Measurements from ENCODE around the gene TMEM200C. TPM values are rescaled to one million over a fixed set of nuclear protein-coding genes. Genes with fewer than 3 reads are reported as not detected.
"Not testable (repeated sequence)": the region's sequence is repeated elsewhere in the genome, so short reads cannot be mapped to it uniquely, and the experiment has no call there.

The TMEM200C gene
- total RNA-seq, 2 donors from 2014 or later, result 0.50 to 3.4 TPM

- Histone ChIP-seq H3K9me3 (no peaks in the 10 kb centered on the region), H3K27ac (no peak overlapping the region), H3K4me3 (no peak overlapping the region), H3K36me3 (no peaks in the 10 kb centered on the region), H3K27me3 (replicated peaks; ENCODE audit: insufficient read depth) (no peaks in the 10 kb centered on the region), H3K4me1 (replicated peaks) (no peaks in the 10 kb centered on the region)
- WGBS, result 54% methylated on average over 3 of the region's 3 CpGs
- TF ChIP-seq POLR2A (IDR thresholded peaks at IDR 0.05) (no peak), POLR2AphosphoS5 (IDR thresholded peaks at IDR 0.05) (no peak), CTCF (IDR thresholded peaks at IDR 0.05) (no peak)
- no peak for DNase-seq (ENCODE audit: low spot score)
- intact Hi-C loops (cut with DNase I), result loop anchor here (10.0 kb wide), 1 partner anchor 1012 kb away; no protein-coding TSS in a partner anchor
Observed at GRCh38 chr18:5872886-5873285, 22.4 kb downstream of the TMEM200C start.

GRCh38 chr18:5871426-5871825 is 23.9 kb downstream of the TMEM200C start:
- Histone ChIP-seq H3K36me3 (no peaks in the 10 kb centered on the region), H3K27ac (no peak overlapping the region), H3K27me3 (replicated peaks; ENCODE audit: insufficient read depth) (no peaks in the 10 kb centered on the region), H3K4me3 (no peak overlapping the region), H3K9me3 (no peaks in the 10 kb centered on the region), H3K4me1 (replicated peaks) (no peaks in the 10 kb centered on the region)
- TF ChIP-seq POLR2A (IDR thresholded peaks at IDR 0.05) (no peak), CTCF (IDR thresholded peaks at IDR 0.05) (no peak), POLR2AphosphoS5 (IDR thresholded peaks at IDR 0.05) (no peak)
- DNase-seq (ENCODE audit: low spot score), result no peak
- intact Hi-C loops (cut with DNase I), result loop anchor here (10.0 kb wide), 1 partner anchor 1013 kb away; no protein-coding TSS in a partner anchor
- WGBS, result 34% methylated on average over 1 of the region's 1 CpG

- no peaks in the 10 kb centered on the region for H3K36me3 ChIP-seq
- WGBS, result 44% methylated on average over 13 of the region's 13 CpGs
- DNase-seq (ENCODE audit: low spot score), result peak; percentile 60
- peak; percentile 30 to 69 (median 58) for TF ChIP-seq CTCF (IDR thresholded peaks at IDR 0.05)
- TF ChIP-seq POLR2A (IDR thresholded peaks at IDR 0.05), result no peak
- no peak for TF ChIP-seq POLR2AphosphoS5 (IDR thresholded peaks at IDR 0.05)
- intact Hi-C loops (cut with DNase I), result no loop called here
- no peaks in the 10 kb centered on the region for H3K9me3 ChIP-seq
- no peaks in the 10 kb centered on the region for H3K27me3 ChIP-seq (replicated peaks; ENCODE audit: insufficient read depth)
- no peaks in the 10 kb centered on the region for H3K4me1 ChIP-seq (replicated peaks)
- H3K27ac ChIP-seq, result no peak overlapping the region
- H3K4me3 ChIP-seq, result no peak overlapping the region
Observed at GRCh38 chr18:5868218-5868854, 27.0 kb downstream of the TMEM200C start.

GRCh38 chr18:5865521-5865920 is 29.8 kb downstream of the TMEM200C start:
- Histone ChIP-seq H3K4me3 (no peak overlapping the region), H3K9me3 (no peaks in the 10 kb centered on the region)

GRCh38 chr18:5862127-5862526 is 33.2 kb downstream of the TMEM200C start:
- H3K9me3 ChIP-seq; H3K4me3 ChIP-seq; H3K27me3 ChIP-seq (replicated peaks; ENCODE audit: insufficient read depth); DNase-seq (ENCODE audit: low spot score); intact Hi-C loops (cut with DNase I); H3K27ac ChIP-seq; H3K4me1 ChIP-seq (replicated peaks); H3K36me3 ChIP-seq: not testable (repeated sequence)
- WGBS, result 75% methylated on average over 1 of the region's 1 CpG

More at GRCh38 chr18:5865521-5865920, 29.8 kb downstream of the TMEM200C start:
- H3K27me3 ChIP-seq (replicated peaks; ENCODE audit: insufficient read depth), result no peaks in the 10 kb centered on the region
- TF ChIP-seq POLR2AphosphoS5 (IDR thresholded peaks at IDR 0.05), result no peak
- TF ChIP-seq POLR2A (IDR thresholded peaks at IDR 0.05), result no peak
- no peak for TF ChIP-seq CTCF (IDR thresholded peaks at IDR 0.05)
- no peak for DNase-seq (ENCODE audit: low spot score)
- H3K36me3 ChIP-seq, result no peaks in the 10 kb centered on the region
- no peaks in the 10 kb centered on the region for H3K4me1 ChIP-seq (replicated peaks)
- intact Hi-C loops (cut with DNase I), result no loop called here
- H3K27ac ChIP-seq, result no peak overlapping the region
- 83% methylated on average over 1 of the region's 1 CpG for WGBS

All from prostate gland (tissue), 2 donors.